Activated CD8-positive, alpha-beta memory T cell treated with anti-CD3 and anti-CD28 coated beads, Interleukin-2, amount 10 ng/mL, durations not matched to agents 7 days and 5 days (primary cell): Measurements from ENCODE around the gene PHOX2A. TPM values are rescaled to one million over a fixed set of nuclear protein-coding genes. Genes with fewer than 3 reads are reported as not detected.

ENCODE experiments used
- ATAC-seq: fragments of 150-1000 bp; cut with Tn5 transposase; one replicate; pipeline ENCODE4 v1.10.0; 2021; ENCODE audit warnings: moderate library complexity
- CTCF ChIA-PET: fragments of 350-600 bp; sonication (Branson Sonifier 250); formaldehyde crosslinking; loops from one replicate; lab custom pipeline; 2021; ENCODE audit warnings: antibody characterized with exemption; lab: Charles Lee
- DNase-seq: peaks from one replicate; pipeline ENCODE4 v3.0.0-alpha.2; 2020
- H3K27ac Mint-ChIP-seq: one replicate; pipeline ENCODE4 v1.8.0; 2021; ENCODE audit warnings: mild to moderate bottlenecking, mixed read lengths
- H3K27me3 Mint-ChIP-seq: one replicate; pipeline ENCODE4 v1.8.0; 2021; ENCODE audit warnings: mixed read lengths
- H3K36me3 Mint-ChIP-seq: one replicate; pipeline ENCODE4 v1.8.0; 2021; ENCODE audit warnings: mild to moderate bottlenecking, mixed read lengths
- H3K4me1 Mint-ChIP-seq: one replicate; pipeline ENCODE4 v1.8.0; 2021; ENCODE audit warnings: mixed read lengths
- H3K4me3 Mint-ChIP-seq: one replicate; pipeline ENCODE4 v1.8.0; 2021; ENCODE audit warnings: mild to moderate bottlenecking, moderate library complexity, mixed read lengths
- H3K9me3 Mint-ChIP-seq: one replicate; pipeline ENCODE4 v1.8.0; 2022; ENCODE audit warnings: low read depth, mixed read lengths
- total RNA-seq, 2 experiments: library from RNA; stranded (reverse); gene quantifications; one replicate each; pipeline ENCODE4 v1.2.3, GENCODE V29; 2021

Gene PHOX2A
- total RNA-seq, 2 experiments from 2014 or later = not detected

DNA sequence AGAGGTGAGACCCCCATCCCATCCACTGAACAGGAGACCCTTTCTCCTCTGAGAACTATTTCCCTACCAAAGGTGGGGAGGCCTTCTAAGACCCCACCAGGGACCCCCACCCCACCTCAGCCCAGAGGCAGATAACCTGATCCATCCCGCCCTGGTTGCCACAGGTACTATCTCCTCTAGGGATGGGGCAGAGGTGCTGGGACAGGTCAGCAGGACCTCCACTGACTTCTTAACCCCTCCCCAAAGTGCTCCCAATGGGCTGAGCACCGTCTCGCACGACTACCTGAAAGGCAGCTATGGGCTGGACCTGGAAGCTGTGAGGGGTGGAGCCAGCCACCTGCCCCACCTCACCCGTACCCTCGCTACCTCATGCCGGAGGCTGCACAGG lies 15.1 kb downstream of the PHOX2A start:
- H3K4me3 Mint-ChIP-seq = no peak overlapping the region
- H3K9me3 Mint-ChIP-seq = no peaks in the 10 kb centered on the region
- peaks cover 16% of the 10 kb centered on the region for H3K36me3 Mint-ChIP-seq
- H3K27me3 Mint-ChIP-seq = no peaks in the 10 kb centered on the region
- no peak overlapping the region for H3K27ac Mint-ChIP-seq
- DNase-seq (no peak), ATAC-seq (no peak)
- H3K4me1 Mint-ChIP-seq = peaks cover 9% of the 10 kb centered on the region
- CTCF ChIA-PET = no interaction called here

DNA sequence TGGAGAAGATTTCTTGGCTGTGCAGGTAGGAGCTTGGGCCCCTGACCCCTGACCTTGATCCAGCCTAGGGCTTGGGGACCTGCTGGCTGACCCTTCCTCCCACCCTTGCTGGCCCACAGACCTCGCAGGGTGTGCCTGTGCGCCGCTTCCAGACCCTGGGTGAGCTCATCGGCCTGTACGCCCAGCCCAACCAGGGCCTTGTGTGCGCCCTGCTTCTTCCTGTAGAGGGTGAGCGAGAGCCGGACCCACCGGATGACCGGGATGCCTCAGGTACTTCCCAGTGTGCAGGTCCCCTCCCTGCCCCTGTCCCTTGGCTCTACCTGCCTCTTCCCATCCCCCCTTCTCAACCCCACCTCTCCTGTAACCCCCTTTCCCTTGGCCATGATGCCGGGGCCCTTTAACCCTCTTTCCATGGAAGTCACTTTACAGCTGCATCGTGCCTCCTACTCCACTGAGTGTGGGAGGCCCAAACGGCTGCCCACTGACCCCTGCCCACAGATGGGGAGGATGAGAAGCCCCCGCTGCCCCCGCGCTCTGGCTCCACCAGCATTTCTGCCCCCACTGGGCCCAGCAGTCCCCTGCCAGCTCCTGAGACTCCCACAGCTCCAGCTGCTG lies 15.6 kb downstream of the PHOX2A start:
- Mint-ChIP-seq H3K4me1 (peaks cover 9% of the 10 kb centered on the region), H3K27ac (no peak overlapping the region), H3K27me3 (no peaks in the 10 kb centered on the region), H3K4me3 (no peak overlapping the region), H3K9me3 (no peaks in the 10 kb centered on the region), H3K36me3 (peaks cover 16% of the 10 kb centered on the region)
- DNase-seq (peak; percentile 37), ATAC-seq (no peak)
- CTCF ChIA-PET = interaction anchor here (0.8 to 1.3 kb wide), 2 partner anchors 8 to 10 kb away, joined by 4 read pairs; no protein-coding TSS in a partner anchor

DNA sequence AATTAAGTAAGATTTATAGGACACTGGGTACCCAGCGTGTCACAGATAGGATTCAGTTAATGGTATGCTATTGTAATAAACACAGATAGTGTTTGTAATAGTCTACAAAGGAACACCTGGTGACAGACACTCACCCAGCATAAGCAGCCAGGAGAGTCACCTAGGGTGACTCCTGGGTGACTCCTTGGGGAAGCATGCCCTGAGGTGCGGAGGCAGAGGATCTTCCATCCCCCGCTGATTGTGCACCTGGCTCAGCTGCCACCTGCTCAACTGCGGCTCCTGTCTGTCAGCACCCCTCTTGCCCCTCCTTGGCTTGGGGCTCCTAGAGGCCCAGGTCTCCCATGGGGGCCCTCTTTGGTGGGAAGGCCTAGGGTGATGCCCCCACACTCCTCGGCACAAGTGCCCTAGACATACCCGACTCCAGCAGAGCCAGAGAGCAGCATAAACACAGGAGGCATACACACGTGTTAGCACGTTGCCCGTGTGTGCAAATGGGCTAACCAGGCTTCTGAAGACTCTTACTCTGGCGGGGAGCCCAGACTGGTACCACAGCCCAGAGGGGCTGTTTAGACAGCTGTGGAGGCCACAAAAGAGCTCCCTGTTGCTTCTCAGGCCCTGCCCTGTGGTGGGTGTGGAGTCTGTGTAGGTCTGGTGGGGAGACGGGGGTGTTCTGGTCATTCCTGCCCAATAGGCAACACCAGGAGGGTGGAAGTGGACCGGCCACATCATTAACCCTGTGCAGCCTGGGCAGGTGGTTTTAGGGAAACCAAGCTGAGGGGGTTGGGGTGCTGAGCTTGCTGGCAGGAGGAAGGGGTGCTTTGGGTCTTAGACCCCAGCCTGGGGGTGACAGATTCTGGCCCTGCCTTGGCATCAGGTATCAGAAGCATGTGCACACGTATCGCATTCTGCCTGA lies 16.4 kb downstream of the PHOX2A start:
- DNase-seq (peak; percentile 40), ATAC-seq (no peak)
- H3K36me3 Mint-ChIP-seq = peaks cover 16% of the 10 kb centered on the region
- peaks cover 11% of the 10 kb centered on the region for H3K4me1 Mint-ChIP-seq
- no peaks in the 10 kb centered on the region for H3K27me3 Mint-ChIP-seq
- no peak overlapping the region for H3K4me3 Mint-ChIP-seq
- H3K9me3 Mint-ChIP-seq = no peaks in the 10 kb centered on the region
- CTCF ChIA-PET = interaction anchor here (0.8 to 3.5 kb wide), 3 partner anchors 9 to 11 kb away, joined by 4 to 21 read pairs (median 4); no protein-coding TSS in a partner anchor
- H3K27ac Mint-ChIP-seq = no peak overlapping the region

DNA sequence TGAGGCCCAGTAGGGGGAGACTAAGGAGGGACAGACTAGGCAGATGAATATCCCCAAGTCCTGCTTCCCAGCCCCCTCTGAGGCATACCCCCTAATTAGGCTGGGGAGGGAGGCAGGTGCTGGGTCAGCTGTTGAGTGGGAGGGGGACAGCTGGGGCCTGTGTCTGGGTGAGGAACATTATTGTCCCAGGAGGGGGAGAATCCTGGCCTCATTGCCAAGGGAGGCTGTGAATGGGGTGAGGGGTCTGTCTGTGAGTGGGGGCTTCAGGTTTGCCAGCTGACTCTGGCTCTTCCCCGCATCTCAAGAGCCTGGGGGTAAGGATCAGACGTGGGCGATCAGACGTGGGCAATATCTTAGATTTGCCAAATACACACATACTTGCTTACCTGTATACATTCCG lies 17.3 kb downstream of the PHOX2A start:
- no peak for DNase-seq
- Mint-ChIP-seq H3K27me3 (no peaks in the 10 kb centered on the region), H3K4me3 (no peak overlapping the region), H3K27ac (no peak overlapping the region), H3K9me3 (no peaks in the 10 kb centered on the region), H3K4me1 (peaks cover 18% of the 10 kb centered on the region), H3K36me3 (peaks cover 12% of the 10 kb centered on the region)
- CTCF ChIA-PET = interaction anchor here (1.0 to 3.5 kb wide), 5 partner anchors 10 to 204 kb away, joined by 3 to 21 read pairs (median 5); no protein-coding TSS in a partner anchor
- no peak for ATAC-seq

DNA sequence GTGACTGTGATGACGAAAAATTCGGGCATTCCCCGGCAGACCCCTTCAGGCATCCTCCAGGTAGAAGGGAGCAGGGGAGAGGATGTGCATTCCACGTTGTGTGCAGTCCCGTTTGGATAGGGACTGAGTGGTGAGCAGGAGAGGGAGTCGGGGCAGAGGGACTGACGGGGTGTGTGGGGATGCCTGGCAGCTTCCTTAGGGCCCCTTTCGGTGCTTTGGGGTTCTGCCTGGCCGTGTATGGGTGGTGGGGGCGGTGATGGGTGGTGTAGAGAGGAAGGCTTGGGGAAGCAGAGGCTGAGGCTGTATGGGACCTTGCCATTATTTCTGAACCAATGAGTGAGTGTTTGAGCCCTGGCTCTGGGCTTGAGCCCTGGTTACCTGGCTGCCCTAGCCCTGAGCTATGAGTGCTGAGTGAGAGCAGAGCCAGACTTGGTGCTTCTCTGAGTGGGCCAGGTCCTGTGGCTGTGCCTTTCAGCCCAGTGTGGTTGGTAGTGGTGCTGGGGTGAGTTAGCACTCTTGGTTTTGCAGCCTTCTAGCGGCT lies 18.5 kb downstream of the PHOX2A start:
- Mint-ChIP-seq H3K4me1 (peaks cover 26% of the 10 kb centered on the region), H3K4me3 (peak overlapping the region; percentile 83), H3K27ac (peak overlapping the region; percentile 89), H3K27me3 (no peaks in the 10 kb centered on the region), H3K36me3 (peaks cover 3% of the 10 kb centered on the region), H3K9me3 (no peaks in the 10 kb centered on the region)
- CTCF ChIA-PET = interaction anchor here (0.7 to 3.8 kb wide), 7 partner anchors 11 to 211 kb away, joined by 3 to 21 read pairs (median 4); no protein-coding TSS in a partner anchor
- ATAC-seq (peak; percentile 11), DNase-seq (peak; percentile 75)

DNA sequence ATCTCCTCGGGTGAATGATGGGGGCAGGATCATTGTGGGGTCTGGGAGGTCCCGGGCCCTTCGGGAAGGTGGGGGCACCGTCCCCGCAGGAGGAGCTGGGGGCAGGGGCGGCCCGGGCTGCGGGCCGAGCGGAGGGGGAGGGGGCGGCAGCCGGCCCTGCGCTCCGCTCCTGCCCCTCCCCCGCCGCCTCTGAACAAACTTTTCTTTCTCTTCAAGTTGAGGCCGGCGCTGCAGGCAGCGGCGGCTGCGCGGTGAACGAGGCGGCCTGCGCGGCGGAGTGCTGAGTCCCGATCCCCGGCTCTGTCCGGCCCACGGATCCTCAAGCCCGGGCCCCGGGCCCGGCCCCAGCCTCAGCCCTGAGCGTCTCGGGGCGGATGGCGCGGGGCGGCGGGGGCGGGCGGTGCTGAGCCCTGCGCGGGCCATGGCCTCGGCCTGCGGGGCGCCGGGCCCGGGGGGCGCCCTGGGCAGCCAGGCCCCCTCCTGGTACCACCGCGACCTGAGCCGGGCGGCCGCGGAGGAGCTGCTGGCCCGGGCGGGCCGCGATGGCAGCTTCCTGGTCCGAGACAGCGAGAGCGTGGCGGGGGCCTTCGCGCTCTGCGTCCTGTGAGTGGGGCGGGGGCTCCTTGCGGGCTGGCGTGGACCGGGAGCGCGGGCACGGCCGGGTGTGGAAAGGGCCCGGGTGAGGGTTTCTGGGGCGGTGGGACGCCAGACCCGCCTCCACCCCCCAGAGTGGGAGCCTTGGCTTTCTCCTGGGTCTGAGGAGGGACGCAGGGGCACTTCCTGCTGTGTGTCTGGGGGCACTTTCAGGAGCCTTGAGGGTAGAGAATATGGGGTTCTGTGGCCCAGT lies 19.2 kb downstream of the PHOX2A start, which contains the start of gene INPPL1:
TSS of gene INPPL1 (plus strand) at position 204 of the 847 bp plus-strand sequence. CDS start at position 422, 218 bp downstream.
- Mint-ChIP-seq H3K4me1 (peaks cover 30% of the 10 kb centered on the region), H3K27me3 (no peaks in the 10 kb centered on the region), H3K36me3 (no peaks in the 10 kb centered on the region), H3K9me3 (no peaks in the 10 kb centered on the region), H3K27ac (peak within 1 kb of the TSS; percentile 92), H3K4me3 (peak within 1 kb of the TSS; percentile 94)
- peak; percentile 6 for ATAC-seq
- CTCF ChIA-PET = interaction anchor here (1.2 to 3.8 kb wide), 5 partner anchors 12 to 206 kb away, joined by 3 to 21 read pairs (median 5); no protein-coding TSS in a partner anchor
- peak; percentile 52 for DNase-seq

DNA sequence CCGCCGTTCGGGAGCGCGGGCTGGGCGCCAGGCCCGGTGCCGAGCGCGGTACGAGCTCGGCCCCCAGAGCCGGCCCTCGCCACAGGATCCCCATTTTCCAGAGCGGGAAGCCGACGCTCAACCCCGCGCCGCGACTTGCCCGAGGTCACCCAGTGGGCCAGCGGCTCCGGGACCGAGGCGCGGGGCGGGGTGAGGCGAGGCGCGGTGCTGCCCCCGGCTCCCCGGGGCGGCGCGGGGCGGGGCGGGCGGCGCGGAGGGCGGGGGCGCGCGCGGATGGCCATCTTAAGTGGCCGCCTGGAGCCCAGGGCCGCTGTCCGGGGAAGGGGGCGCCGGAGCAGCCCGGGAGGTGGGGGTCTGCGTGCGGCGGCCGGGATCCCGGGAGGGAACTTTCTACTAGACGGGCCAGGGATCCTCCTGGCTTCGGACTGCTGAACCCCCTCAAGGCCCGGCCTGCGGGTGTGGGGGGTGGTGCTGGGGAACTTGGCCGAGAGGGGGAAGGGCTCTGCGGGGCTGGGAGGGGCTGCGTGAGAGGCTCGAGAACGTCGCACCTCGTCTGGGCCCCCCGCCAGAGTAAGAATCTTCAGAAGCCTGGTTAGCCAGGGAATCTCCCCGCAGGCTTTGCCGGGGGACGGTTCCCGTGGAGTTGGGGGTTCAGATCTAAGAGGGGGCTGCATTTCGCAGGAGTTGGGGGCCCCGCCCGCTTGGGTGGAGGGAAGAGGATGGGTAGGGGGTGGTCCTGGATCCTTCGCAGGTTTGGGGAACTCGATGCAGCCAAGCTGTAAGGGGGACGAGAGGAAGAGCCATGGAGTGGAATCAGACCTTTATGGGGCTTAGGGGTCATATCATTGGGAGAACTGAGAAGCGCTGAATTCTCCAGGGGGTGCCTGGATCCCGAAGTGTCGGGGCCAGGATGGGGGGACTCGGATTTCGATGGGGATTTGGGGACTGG lies 20.1 kb downstream of the PHOX2A start:
- H3K36me3 Mint-ChIP-seq = no peaks in the 10 kb centered on the region

DNA sequence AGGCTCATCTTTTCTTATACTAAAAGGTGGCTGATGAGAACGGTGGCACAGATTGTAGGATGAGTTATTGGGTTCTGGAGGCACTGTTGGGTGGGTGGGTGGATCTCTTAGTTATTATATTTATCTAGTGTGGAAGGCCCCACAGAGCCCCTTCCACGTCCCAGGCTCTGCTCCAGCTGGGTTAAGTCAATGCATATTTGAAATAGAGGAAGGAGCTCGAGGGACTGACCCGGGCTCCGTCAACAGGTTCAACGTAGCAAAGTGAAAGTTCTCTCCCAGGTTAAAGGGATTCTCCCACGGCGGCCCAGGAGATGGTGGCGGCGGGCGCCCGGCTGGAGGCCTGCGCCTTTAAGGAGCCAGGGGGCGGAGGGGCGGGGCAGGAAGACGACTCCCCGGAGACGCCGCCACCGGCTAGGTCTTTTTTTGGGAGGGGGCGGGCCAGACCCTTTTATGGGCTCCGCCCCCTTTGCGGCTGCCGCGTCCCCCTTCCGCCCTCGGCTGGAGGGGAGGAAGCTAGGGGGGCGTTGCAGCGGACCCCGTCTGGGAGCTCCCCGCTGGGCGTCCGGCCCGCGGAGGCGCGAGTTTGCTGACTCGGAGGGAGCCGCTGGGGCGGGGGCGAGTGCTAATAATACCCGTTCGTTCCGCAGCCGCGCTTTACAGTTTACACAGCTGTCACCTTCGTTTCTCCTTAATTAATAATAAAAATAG lies 20.9 kb downstream of the PHOX2A start:
- H3K27me3 Mint-ChIP-seq = peaks cover 5% of the 10 kb centered on the region
- H3K27ac Mint-ChIP-seq = peak overlapping the region; percentile 76
- ATAC-seq (peak; percentile 78), DNase-seq (peak; percentile 96)
- H3K4me3 Mint-ChIP-seq = peak overlapping the region; percentile 76
- H3K36me3 Mint-ChIP-seq = no peaks in the 10 kb centered on the region
- CTCF ChIA-PET = interaction anchor here (0.7 to 3.8 kb wide), 13 partner anchors 13 to 446 kb away, joined by 3 to 17 read pairs (median 4); partner anchors contain the start of genes CLPB, RNF121 and XNDC1N
- H3K4me1 Mint-ChIP-seq = peaks cover 33% of the 10 kb centered on the region
- H3K9me3 Mint-ChIP-seq = no peaks in the 10 kb centered on the region

More for the DNA sequence above, 20.1 kb downstream of the PHOX2A start:
- H3K27ac Mint-ChIP-seq = peak overlapping the region; percentile 92
- H3K4me1 Mint-ChIP-seq = peaks cover 30% of the 10 kb centered on the region
- peak overlapping the region; percentile 94 for H3K4me3 Mint-ChIP-seq
- H3K9me3 Mint-ChIP-seq = no peaks in the 10 kb centered on the region
- ATAC-seq (peak; percentile 71), DNase-seq (peak; percentile 77)
- CTCF ChIA-PET = interaction anchor here (0.7 to 3.8 kb wide), 13 partner anchors 12 to 445 kb away, joined by 3 to 21 read pairs (median 4); partner anchors contain the start of genes CLPB, RNF121 and XNDC1N
- peaks cover under 1% of the 10 kb centered on the region for H3K27me3 Mint-ChIP-seq

DNA sequence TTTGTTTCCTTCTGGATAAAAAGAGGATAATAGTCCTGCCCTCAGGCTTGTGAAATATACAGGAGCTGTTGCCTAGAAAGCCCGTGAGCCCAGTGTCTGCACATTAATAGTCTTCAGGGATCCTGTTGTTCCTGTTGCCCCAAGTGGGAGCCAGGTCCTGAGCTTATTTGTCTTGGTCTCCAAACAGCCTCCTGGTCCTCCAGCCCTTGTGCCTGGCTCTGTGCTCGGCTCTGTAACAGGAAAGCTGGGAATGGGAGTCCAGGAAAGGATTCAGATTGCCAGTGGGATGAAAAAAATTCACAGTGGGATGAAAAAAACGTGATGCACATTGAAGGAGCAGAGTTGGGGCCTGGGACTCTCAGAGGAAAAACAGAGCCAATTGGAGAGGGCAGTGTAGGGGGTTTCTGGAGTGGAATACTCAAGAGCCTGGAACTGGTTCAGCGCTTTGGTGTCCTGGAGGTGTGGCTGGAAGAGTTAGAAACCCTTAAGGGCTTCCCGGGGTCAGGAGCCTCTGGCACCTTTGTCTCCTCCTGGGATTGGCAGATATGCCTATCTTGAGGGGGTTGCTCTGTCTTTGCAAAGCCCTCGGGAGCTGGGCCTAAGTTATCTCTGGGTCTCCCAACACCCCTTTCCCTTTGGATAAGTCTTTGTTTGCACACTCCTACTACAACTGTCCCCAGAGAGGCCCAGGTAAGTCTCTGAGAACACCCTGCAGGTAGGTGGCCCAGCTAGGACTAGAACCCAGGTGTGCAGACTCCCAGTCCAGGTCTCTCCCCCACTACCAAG lies 21.7 kb downstream of the PHOX2A start:
- DNase-seq = peak; percentile 43
- Mint-ChIP-seq H3K36me3 (no peaks in the 10 kb centered on the region), H3K27me3 (peaks cover 10% of the 10 kb centered on the region), H3K4me1 (peaks cover 39% of the 10 kb centered on the region), H3K9me3 (no peaks in the 10 kb centered on the region), H3K27ac (peak overlapping the region; percentile 76), H3K4me3 (peak overlapping the region; percentile 76)
- ATAC-seq = no peak
- CTCF ChIA-PET = interaction anchor here (0.9 to 3.8 kb wide), 9 partner anchors 14 to 293 kb away, joined by 3 to 17 read pairs (median 4); partner anchors contain the start of genes RNF121 and XNDC1N

DNA sequence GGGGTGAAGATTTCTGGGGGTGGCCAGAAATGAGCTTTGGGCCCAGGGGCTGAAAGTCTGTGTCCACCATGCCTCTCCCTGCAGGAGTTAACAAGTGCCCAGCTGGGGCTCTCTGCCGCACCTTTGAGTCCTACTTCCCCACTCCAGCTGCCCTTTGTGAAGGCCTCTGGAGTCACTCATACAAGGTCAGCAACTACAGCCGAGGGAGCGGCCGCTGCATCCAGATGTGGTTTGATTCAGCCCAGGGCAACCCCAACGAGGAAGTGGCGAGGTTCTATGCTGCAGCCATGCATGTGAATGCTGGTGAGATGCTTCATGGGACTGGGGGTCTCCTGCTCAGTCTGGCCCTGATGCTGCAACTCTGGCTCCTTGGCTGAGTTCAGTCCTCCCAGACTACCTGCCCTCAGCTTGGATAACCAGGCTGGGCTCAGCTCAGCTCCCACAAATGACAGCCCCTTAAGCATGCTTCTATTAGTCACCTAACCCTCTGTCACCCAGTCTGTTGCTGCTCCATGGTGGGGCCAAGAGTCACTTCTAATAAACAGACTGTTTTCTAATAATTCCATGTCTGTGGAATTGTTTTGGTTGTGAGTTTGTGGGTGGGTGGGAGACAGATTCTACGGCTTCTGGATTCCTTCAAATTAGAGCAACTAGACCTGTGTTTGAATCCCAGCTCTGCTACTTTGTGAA lies 22.4 kb downstream of the PHOX2A start:
- DNase-seq (peak; percentile 40), ATAC-seq (no peak)
- Mint-ChIP-seq H3K36me3 (no peaks in the 10 kb centered on the region), H3K4me1 (peaks cover 41% of the 10 kb centered on the region), H3K27me3 (peaks cover 17% of the 10 kb centered on the region), H3K27ac (no peak overlapping the region), H3K4me3 (no peak overlapping the region), H3K9me3 (no peaks in the 10 kb centered on the region)
- CTCF ChIA-PET = interaction anchor here (0.9 to 3.8 kb wide), 2 partner anchors 77 to 210 kb away, joined by 3 to 17 read pairs; no protein-coding TSS in a partner anchor
